Colonic mucosa (tissue), 4 donors: ENCODE measurements around the gene DDX54. TPM values are rescaled to one million over a fixed set of nuclear protein-coding genes. Genes with fewer than 3 reads are reported as not detected.

Experiments
- DNase-seq: peaks from one replicate; pipeline ENCODE4 v3.0.0-alpha.2; 2020
- H3K27ac ChIP-seq: fragments of 200-600 bp; one replicate; pipeline ENCODE4 v1.8.0; 2021
- H3K27me3 ChIP-seq: fragments of 200-600 bp; one replicate; pipeline ENCODE4 v1.8.0; 2021
- H3K36me3 ChIP-seq: fragments of 200-600 bp; one replicate; pipeline ENCODE4 v1.8.0; 2021
- H3K4me1 ChIP-seq: fragments of 200-600 bp; one replicate; pipeline ENCODE4 v1.8.0; 2021; ENCODE audit warnings: mild to moderate bottlenecking
- H3K4me3 ChIP-seq: fragments of 200-600 bp; one replicate; pipeline ENCODE4 v1.8.0; 2021
- H3K9ac ChIP-seq, 2 donors: one replicate each; pipeline ENCODE4 v1.7.0; 2013; ENCODE audit warnings: control low read depth in 2 of 2, low read depth in 2 of 2, low read length in 2 of 2
- H3K9me3 ChIP-seq: fragments of 200-600 bp; one replicate; pipeline ENCODE4 v1.8.0; 2021
- CTCF ChIP-seq: fragments of 200-600 bp; IDR thresholded peaks from one replicate; pipeline ENCODE4 v1.8.0; 2022; ENCODE audit warnings: antibody characterized with exemption, mild to moderate bottlenecking
- intact Hi-C: fragments of 100-400 bp; cut with DNase I; formaldehyde crosslinking; loops from one replicate; pipeline ENCODE4 v1.14.1; 2022
- total RNA-seq, 2 donors: library from RNA; stranded (reverse); fragmentation: NEBNext Ultra II Directional in 1 of 2; extraction: Animal tissue kit (Norgen Biotek cat#: 25700) in 1 of 2; gene quantifications; one replicate each; pipeline ENCODE4 v1.2.1, GENCODE V29; 2021
- donor health status: healthy.
- donor health status: DM: no; HTN: no; CAD: no.
- donor health status: DM: no; HTN: no; CAD: no.

Gene DDX54
- total RNA-seq, 2 donors from 2014 or later, result 54.8 to 98.3 TPM

GRCh38 chr12:113133666-113134065 is 51.6 kb downstream of the DDX54 start:
- H3K9ac ChIP-seq, result no peak overlapping the region
- no peak overlapping the region for H3K4me3 ChIP-seq
- no peak overlapping the region for H3K27ac ChIP-seq
- no peaks in the 10 kb centered on the region for H3K9me3 ChIP-seq
- H3K4me1 ChIP-seq, result peaks cover 7% of the 10 kb centered on the region
- DNase-seq, result no peak
- H3K36me3 ChIP-seq, result no peaks in the 10 kb centered on the region
- intact Hi-C loops, result no loop called here
- H3K27me3 ChIP-seq, result no peaks in the 10 kb centered on the region
- TF ChIP-seq CTCF, result no peak

GRCh38 chr12:113133036-113133435 is 52.2 kb downstream of the DDX54 start:
- Histone ChIP-seq H3K4me1 (peaks cover 7% of the 10 kb centered on the region), H3K27ac (no peak overlapping the region), H3K36me3 (no peaks in the 10 kb centered on the region), H3K9me3 (no peaks in the 10 kb centered on the region), H3K9ac (no peak overlapping the region), H3K4me3 (no peak overlapping the region), H3K27me3 (no peaks in the 10 kb centered on the region)
- intact Hi-C loops, result no loop called here
- TF ChIP-seq CTCF, result no peak
- DNase-seq, result no peak

GRCh38 chr12:113131556-113131955 is 53.7 kb downstream of the DDX54 start:
- no peaks in the 10 kb centered on the region for H3K27me3 ChIP-seq
- H3K36me3 ChIP-seq, result no peaks in the 10 kb centered on the region
- H3K4me1 ChIP-seq, result peaks cover 5% of the 10 kb centered on the region
- no peak for DNase-seq
- TF ChIP-seq CTCF, result no peak
- no peak overlapping the region for H3K27ac ChIP-seq
- H3K4me3 ChIP-seq, result no peak overlapping the region
- H3K9ac ChIP-seq, result no peak overlapping the region
- no peaks in the 10 kb centered on the region for H3K9me3 ChIP-seq
- intact Hi-C loops, result no loop called here

- DNase-seq, result no peak
- intact Hi-C loops, result no loop called here
- Histone ChIP-seq H3K9me3 (no peaks in the 10 kb centered on the region), H3K36me3 (no peaks in the 10 kb centered on the region), H3K27ac (no peak overlapping the region), H3K4me3 (no peak overlapping the region), H3K4me1 (no peaks in the 10 kb centered on the region), H3K9ac (no peak overlapping the region), H3K27me3 (no peaks in the 10 kb centered on the region)
- TF ChIP-seq CTCF, result no peak
These were observed 54.7 kb downstream of the DDX54 start for GRCh38 chr12:113130457-113131135.

GRCh38 chr12:113129664-113130456 is 55.4 kb downstream of the DDX54 start:
- intact Hi-C loops, result no loop called here
- no peaks in the 10 kb centered on the region for H3K27me3 ChIP-seq
- no peak for DNase-seq

More at GRCh38 chr12:113129664-113130456, 55.4 kb downstream of the DDX54 start:
- H3K27ac ChIP-seq, result no peak overlapping the region
- H3K9me3 ChIP-seq, result no peaks in the 10 kb centered on the region
- TF ChIP-seq CTCF, result no peak
- no peak overlapping the region for H3K9ac ChIP-seq
- no peak overlapping the region for H3K4me3 ChIP-seq
- H3K4me1 ChIP-seq, result no peaks in the 10 kb centered on the region
- no peaks in the 10 kb centered on the region for H3K36me3 ChIP-seq
